ENCODE data around the gene ENPP3. TPM values are rescaled to one million over a fixed set of nuclear protein-coding genes. Genes with fewer than 3 reads are reported as not detected.
A peak's percentile ranks its signal among the peaks of the same experiment; 100 is the strongest.

ENPP3 gene
- total and polyA plus RNA-seq, 9 of the 15 experiments (the other 6 are each of a cell fraction or from before 2014, with no cell fraction given): 14.0 to 32.8 (median 21.6) TPM

DNA sequence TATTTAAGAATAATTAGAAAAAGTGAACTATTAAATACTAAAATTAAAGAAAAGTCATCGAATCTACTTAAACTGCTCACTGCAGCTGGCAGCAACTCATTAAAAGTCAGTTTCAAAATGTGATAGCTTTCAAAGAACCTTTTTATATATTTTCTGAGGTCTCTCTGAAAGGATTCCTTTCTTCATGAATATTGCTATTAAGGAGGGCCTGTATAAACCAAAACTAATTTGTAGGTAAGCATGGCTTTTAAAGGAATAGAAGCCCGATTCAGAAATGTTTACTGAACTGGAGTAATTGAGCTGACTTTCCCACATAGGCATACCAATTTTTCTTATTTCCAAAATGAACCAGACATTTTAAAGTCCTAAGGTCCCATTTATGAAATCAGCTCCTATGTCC lies 129.5 kb downstream of the ENPP3 start (continued):
- TF ChIP-seq MBD1 (CRISPR knock-in tag; IDR thresholded peaks at IDR 0.05): no peak
- TF ChIP-seq CREB3 (tag; conservative IDR thresholded peaks at IDR 0.05; ENCODE audit: low read depth): no peak
- TF ChIP-seq PKNOX1 (IDR thresholded peaks at IDR 0.05): no peak

DNA sequence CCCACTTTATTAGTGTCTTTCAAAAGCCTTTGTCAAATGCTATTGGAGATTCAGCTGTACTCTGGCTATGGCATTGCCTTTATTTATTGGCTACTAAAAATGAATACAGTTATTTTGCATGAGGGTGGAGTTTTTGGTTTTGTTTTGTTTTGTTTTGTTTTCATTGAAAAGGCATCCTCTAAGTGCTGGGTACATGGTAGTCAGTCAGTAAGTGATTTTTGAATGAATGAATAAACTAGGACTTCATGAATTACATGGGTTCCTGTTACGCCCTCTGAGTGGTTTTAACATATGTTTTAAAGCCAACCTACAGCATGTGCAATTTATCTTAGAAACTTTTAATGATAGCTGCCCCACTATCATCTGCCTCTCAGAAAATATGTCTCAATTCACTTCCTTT lies 131.9 kb downstream of the ENPP3 start:
- intact Hi-C loops (cut with micrococcal nuclease): no loop called here
- H3K36me3 ChIP-seq (ENCODE audit: control insufficient read depth, insufficient read depth, low read length): no peaks in the 10 kb centered on the region
- no peaks in the 10 kb centered on the region for H4K20me1 ChIP-seq (replicated peaks; ENCODE audit: control insufficient read depth, insufficient read depth, low read length)
- H3K79me2 ChIP-seq (ENCODE audit: control insufficient read depth, insufficient read depth, low read length): no peaks in the 10 kb centered on the region
- no peak overlapping the region for H3K4me2 ChIP-seq (ENCODE audit: insufficient read depth, low read length)
- POLR2A ChIA-PET: no interaction called here
- TF ChIP-seq PHF20 (IDR thresholded peaks at IDR 0.05; ENCODE audit: partially characterized antibody) (no peak), KLF10 (CRISPR knock-in tag; IDR thresholded peaks at IDR 0.05) (no peak), SPI1 (IDR thresholded peaks at IDR 0.05; ENCODE audit: borderline replicate concordance, low read depth, low read length) (0 out of 2 replicates have a peak, but pooled peaks have one; percentile 5), KAT8 (IDR thresholded peaks at IDR 0.05; ENCODE audit: low read depth) (no peak), DACH1 (IDR thresholded peaks at IDR 0.05; ENCODE audit: partially characterized antibody) (no peak), GTF2E2 (tag; IDR thresholded peaks at IDR 0.05) (no peak), ZNF174 (CRISPR knock-in tag; IDR thresholded peaks at IDR 0.05) (no peak)
- TF ChIP-seq, protein P1, sequence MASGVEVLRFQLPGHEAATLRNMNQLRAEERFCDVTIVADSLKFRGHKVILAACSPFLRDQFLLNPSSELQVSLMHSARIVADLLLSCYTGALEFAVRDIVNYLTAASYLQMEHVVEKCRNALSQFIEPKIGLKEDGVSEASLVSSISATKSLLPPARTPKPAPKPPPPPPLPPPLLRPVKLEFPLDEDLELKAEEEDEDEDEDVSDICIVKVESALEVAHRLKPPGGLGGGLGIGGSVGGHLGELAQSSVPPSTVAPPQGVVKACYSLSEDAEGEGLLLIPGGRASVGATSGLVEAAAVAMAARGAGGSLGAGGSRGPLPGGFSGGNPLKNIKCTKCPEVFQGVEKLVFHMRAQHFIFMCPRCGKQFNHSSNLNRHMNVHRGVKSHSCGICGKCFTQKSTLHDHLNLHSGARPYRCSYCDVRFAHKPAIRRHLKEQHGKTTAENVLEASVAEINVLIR (CRISPR knock-in tag; IDR thresholded peaks at IDR 0.05): no peak
- no peak overlapping the region for H3K9ac ChIP-seq (ENCODE audit: insufficient read depth in 1 of 2, low read depth in 2 of 2, low read length in 2 of 2)
- H3K4me3 ChIP-seq: no peak overlapping the region
- H3K27ac ChIP-seq (ENCODE audit: extremely low read depth, low read depth, low read length): no peak overlapping the region
- FAIRE-seq (no peak), ATAC-seq (no peak), DNase-seq (ENCODE audit: extremely low read depth in 1 of 4, low spot score in 3 of 4) (no peak)
- CTCF ChIA-PET (ENCODE audit: low intra/inter-chr PET ratio): no interaction called here
- no TSS peak for BruUV-seq (replicated peaks)
- no peak overlapping the region for H2AFZ ChIP-seq (ENCODE audit: low read depth, low read length)
- WGBS (ENCODE audit: insufficient coverage, low coverage, missing lambda C conversion rate): 6% methylated on average over 1 of the region's 1 CpG
- no peaks in the 10 kb centered on the region for H3K9me1 ChIP-seq (ENCODE audit: control insufficient read depth, insufficient read depth, low read length)
- 0 out of 5 replicates have a peak, but pooled peaks cover 0 to 2% of the 10 kb centered on the region in 2 experiments for H3K27me3 ChIP-seq (ENCODE audit: control insufficient read depth in 2 of 2, insufficient read depth in 2 of 2, low read length in 2 of 2)
- H3K4me1 ChIP-seq (replicated peaks in 1 of 2; ENCODE audit: control insufficient read depth in 2 of 2, insufficient read depth in 2 of 2, low read length in 2 of 2): no peaks in the 10 kb centered on the region
- in situ Hi-C loops (cut with MboI): no loop called here
- H3K9me3 ChIP-seq (replicated peaks; ENCODE audit: control insufficient read depth, insufficient read depth, low read depth, low read length): no peaks in the 10 kb centered on the region
